ENCODE results near the gene DDX11.
"Not testable (repeated sequence)": the region's sequence is repeated elsewhere in the genome, so short reads cannot be mapped to it uniquely, and the experiment has no call there.

The DDX11 gene

DNA sequence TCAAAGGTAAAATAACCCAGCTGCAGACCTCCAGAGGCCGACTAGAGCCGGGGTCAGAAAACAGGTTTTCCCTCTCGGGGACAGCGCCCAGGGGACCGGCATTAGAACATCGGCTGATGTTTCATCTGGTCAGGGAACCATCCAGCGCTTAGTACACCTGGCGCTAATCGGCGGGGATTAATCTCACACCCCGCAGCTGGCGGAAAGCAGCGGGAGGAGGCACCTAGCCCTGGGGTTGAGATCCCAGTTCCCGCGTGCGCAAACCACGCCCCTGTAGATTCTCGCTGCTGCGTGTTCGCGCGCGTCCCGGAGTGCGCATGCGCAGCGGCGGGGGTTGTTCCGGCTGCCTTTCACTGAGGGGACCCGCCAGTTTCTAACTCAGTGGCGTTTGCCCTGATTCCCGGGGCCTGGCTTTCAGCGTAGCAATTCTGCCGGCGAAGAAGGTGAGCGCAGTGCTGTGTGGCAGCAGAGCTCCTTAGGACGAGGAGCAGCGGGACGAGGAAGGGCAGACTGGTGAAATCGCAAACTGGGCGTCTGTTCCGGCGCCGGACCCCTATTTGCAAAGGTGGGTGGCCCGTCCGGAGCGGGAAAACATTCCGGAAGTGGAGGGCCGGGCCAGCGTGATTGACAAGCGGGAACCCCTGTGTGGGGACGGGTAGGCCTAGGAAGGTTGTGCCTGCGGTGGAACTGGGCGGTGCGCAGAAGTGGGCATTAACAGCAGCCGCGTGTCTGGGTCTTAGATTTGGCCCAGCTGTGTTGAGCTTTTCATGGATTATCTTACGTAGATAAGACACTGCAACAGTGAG lies at the start of gene DDX11:
Gene DDX11 (plus strand): TSS at position 334 of the 806 bp plus-strand sequence. CDS start 4,534 bp downstream, outside the sequence.
- DNase-seq (ENCODE audit: low read depth, low spot score) = peak; percentile 85

DNA sequence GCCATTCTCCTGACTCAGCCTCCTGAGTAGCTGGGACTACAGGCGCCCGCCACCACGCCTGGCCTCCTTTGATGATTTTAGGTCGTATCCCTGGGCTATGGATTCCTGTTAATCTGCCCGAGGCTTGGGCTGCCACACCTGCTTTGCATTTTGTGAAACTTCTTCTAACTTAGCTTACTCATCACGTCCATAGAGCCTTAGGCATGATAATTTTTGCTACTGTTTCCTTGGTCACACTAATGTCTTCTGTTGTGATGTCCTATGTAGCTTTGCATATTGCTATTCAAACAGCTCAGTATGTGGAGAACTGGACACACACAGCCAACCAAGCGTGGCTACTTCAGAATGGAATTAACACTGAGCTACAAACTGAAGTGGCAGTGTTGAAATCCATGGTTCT lies 47.5 kb upstream of the DDX11 start:
- no peak for DNase-seq (ENCODE audit: low read depth, low spot score)

DNA sequence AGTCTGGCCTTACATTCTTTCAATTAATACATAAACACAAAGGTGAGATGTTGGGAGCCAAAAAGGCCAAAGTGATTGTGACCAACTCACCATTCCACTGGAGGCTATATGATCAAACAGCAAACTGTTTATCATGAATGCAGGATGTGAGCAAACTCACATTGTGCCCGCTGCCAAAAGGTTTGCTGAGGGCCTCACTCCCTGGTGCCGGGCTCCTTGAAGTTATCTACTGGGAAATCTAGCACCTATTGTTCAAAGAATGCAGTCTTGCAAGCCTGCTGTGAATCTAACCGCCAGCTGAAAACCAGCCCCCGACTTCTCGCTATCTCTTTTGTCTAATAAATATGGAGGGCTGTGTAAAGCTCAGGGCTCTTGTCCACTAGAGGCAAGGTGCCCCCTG lies 46.7 kb upstream of the DDX11 start:
- not testable (repeated sequence) for DNase-seq (ENCODE audit: low read depth, low spot score)

DNA sequence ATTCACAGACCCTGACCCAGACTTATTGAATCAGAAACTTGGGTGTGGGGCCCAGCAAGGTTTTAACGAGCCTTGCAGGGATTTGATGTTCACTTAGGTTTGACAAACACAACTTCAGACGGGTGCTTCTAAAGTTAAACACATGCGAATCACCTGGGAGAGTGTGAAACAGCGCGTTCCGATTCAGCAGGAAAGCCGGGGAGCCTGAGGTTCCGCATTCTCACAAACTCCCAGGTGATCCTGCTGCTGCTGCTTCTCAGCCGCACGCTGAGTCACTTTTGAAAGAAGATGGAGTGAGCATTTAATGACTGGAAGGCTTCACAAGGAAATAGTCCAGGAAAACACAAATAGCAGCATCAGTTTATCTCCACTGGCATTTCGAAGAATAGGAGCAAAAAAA lies 44.2 kb upstream of the DDX11 start:
- DNase-seq (ENCODE audit: low read depth, low spot score) = no peak

DNA sequence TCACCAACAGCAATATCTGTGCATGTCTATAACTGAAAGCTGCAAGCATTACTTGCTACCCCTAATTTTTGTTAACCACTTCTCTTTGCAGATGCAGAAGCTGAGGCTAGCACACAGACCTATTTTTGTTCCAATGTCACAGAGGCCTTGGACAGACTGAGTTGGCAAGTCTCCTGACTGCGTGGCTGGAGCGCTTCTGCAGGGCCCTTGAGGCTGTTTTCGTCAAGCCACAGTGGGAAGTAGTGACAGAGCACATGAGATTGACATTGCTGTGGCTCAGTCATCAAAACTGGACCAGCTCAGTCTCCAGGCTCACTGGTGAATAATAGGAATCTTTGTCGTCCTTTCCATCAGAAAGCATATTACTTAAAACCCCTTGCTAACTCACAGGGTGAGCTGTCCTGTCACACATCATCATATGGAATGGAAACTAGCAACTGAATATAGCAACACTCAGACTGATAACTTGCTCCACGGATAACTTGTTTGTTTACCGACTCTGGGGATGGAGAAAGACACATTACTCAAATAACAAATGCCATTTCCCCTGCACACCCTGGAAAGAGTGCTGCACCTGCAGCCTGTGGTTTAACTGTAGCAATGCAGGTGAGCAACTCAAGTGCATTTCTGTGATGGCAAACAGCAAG lies 43.6 kb upstream of the DDX11 start:
- DNase-seq (ENCODE audit: low read depth, low spot score) = no peak

DNA sequence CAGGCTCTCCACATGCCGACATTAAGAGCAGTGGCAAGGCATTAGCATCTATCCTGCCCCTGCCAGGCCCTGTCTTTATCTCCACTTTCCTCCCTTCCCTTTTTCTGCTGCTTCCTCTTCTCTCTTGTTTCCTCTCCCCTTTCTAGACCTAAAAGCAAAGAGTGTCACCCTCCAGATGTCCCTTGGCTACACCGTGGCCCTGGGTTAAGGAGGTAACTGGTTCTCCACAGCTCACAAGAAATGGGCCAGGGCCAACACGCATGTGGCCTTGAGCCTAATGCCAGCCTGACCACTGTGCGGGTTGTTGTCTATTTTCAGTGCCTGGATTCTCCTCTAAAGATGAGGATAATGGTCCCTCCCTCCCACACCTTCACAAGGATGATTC lies 41.7 kb upstream of the DDX11 start:
- DNase-seq (ENCODE audit: low read depth, low spot score) = no peak

DNA sequence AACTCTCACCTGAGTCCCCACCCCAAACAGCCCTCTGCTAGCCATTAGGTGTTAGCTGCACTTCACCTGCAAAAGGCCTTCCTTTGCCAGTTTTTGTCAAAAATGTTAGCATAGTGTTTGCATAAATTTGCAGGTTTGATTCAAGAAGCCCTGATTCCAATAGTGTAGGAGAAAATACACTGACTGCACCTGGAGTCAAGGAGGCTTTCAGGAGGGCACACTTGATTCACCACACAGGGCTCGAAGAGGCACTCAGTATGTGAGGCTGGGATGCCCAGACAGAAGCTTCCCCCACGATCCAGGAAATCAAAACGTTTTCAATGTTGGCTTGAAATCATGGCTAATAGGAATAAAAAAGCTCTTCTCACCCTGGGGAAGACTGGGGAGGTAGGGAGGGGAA lies 40.5 kb upstream of the DDX11 start:
- DNase-seq (ENCODE audit: low read depth, low spot score) = no peak

DNA sequence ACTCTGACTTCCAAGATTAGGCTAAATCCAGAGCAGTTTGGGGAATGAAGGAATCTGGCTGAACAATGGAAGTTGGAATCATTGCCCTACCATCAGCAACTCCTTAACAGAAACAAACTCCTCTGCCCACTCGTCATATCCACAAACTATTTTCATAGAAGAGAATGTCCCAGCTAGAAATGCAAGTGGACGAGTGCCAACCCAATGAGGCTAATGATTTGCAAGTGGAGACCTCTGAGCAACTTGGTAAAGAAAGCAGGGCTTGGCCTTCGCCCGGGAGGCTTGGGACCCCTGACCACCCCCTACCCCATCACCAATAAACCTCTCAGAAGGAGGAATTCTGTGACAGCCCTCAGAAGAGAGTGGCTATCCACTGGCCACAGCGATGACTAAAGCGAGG lies 40.0 kb upstream of the DDX11 start:
- DNase-seq (ENCODE audit: low read depth, low spot score) = no peak

DNA sequence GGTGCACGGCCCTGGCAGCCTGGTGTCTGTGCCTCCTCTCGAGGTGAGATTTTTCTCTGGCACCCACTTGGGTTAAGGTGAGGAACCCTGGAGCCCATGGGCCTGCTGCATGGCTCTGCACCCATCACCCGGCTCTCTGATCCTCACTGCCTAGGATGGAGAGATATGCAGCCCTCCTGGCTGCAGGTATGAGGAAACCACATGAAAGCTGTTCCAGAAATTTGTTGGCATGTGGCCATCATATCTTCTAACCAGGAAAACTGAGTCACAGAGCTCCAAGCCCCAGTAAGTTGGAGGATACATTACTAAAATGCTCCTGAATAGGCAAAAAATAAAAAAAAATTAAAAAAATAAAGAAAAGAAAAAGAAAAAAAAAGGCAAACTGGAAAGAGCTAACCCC lies 39.3 kb upstream of the DDX11 start:
- DNase-seq (ENCODE audit: low read depth, low spot score) = no peak

DNA sequence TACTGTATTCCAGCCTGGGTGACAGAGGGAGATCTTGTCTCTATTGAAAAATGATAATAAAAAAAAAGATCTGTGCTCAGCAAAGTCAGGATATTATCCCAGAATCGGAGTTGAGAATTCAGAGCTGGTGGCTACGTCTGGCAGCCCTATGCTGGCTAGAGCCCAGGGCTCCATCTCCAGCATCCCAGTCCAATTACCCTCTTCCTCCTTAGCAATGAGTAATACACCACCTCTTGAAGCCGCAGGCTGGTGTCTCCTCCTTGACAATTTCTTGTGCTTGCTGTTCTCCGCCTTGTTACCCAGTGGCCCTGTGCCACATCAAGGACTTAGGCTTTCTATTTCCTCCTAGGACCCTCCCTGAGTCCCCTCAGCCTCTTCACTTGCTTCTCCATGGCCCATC lies 38.4 kb upstream of the DDX11 start:
- DNase-seq (ENCODE audit: low read depth, low spot score) = no peak

DNA sequence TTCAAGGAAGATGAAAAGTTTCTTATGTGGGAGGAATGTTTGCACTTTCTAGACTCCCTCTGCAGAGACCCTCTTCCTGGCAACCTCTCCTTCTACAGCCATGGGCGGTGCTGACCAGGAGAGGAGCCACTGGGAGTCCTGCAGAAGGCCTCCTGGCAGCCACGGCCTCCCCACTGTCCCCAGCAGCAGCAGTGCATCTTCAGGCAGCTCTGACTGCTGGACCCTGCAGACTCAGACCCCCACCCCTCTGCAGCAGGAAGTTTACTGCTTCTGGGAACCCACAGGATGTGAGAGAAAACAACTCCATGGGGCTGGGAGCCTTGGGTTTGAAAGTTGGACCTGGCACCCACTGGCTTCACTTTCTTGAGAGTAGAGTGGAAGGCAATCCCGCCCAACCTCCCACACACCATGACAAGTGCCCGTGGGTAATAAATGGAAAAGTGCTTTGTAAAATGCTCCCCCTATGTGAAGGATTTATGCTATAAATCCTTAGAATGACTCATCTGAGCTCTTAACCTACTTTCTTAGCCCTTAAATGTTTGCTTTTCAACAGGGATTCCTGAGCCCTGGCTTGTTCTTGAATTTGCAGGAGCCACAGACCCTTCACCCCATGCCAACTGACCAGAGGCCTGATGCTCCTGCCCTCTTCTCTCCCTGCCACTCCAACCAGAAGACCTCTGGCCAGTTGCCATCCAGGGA lies 37.5 kb upstream of the DDX11 start:
- DNase-seq (ENCODE audit: low read depth, low spot score) = no peak

DNA sequence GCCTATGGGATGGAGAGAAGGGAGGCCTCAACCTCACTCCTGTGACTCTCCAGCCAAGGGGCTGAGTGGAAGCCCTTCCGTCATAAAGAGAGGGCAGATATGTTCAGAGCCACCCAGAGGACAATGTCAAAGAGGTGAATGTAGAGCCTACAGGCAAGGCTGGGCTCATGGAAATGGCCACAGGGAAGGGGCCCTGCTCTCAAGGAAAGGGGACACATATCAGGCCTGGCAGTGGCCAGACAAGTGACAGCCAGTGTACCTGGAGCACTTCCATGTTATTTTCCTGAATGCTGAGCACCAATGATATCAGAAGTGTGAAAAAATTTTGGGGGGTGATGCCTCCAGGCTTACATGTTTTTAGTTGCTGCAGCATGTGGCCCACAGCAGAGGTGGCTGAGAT lies 36.6 kb upstream of the DDX11 start:
- no peak for DNase-seq (ENCODE audit: low read depth, low spot score)

DNA sequence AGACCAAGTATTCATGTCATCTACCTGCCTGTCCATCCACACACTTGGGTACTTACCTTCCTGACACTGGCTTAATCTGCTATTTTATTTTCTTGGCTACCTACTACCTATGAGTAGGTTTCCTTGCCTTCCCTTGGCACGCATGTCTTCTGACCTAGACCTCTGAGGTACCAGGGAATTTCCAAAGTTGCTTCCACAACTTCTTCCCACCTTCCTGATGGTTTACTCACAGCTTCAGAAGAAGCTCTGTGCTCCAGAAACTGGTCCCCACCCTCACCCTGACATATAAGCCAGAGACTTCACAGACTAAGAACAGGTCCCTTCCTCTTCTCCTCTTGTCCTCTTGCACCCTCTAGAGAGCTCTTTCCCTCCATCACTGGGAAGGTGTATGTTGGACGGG lies 35.7 kb upstream of the DDX11 start:
- DNase-seq (ENCODE audit: low read depth, low spot score) = no peak

DNA sequence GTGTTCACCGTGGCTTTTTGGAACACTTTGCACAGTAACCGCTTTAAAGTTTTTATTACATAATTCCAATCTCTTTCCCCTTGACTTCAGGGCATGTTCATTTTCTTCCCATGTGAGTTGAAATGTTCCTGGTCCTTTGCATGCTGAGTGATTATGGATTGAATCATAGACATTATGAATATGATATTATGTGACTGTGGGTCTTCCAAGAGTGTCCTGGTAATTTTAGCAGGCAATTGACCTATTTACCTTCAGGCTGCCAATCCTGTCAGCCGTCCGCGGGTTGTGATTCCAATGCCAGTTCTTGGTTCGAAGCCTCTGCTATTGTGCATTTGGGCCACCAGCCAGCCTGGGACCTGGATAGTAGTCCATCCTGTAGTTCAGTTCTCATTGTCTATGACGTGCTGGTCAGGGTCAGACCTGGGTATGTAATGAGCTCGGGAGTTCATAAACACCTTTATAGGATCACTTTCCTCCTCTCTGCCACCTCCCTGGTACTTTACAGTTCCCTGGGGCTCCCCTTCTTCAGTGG lies 32.6 kb upstream of the DDX11 start:
- no peak for DNase-seq (ENCODE audit: low read depth, low spot score)

DNA sequence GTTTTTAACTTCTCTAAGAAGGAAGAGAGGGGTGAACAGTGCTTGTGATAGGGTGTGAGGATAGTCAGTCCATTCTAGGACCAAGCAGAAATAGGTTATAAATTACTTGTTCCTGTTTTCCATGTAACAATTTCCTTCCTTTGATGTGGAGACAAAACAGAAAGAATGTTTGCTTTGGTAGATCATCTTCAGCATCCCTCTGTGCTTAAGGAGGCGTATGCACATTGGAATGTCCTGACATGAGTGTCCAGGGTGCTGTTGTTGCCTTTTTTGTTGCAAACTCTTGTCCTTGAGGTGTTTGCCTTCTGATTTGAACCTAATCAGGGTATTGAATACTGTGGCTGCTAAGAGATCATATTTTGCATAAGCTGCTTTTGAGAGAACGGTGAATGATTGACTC lies 23.5 kb upstream of the DDX11 start:
- DNase-seq (ENCODE audit: low read depth, low spot score) = not testable (repeated sequence)

DNA sequence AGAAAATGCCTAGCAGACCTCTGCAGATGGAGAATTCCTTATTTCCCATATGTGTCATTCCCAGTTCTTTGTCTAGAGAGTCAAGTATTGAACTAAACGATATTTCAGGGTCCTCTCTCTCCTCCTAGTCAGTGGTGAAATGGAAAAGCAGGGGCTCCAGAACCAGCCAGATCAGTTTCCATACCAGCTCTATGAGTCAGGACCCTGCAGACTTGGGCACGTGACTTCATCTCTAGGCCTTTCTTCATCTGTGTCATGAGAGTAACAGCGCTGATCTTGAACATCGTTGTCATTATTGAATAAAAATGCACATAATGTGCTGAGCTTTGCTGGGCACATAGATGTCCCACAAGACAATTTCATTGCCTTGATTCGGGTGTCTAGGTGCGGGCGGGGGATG lies 23.1 kb upstream of the DDX11 start:
- DNase-seq (ENCODE audit: low read depth, low spot score) = not testable (repeated sequence)

DNA sequence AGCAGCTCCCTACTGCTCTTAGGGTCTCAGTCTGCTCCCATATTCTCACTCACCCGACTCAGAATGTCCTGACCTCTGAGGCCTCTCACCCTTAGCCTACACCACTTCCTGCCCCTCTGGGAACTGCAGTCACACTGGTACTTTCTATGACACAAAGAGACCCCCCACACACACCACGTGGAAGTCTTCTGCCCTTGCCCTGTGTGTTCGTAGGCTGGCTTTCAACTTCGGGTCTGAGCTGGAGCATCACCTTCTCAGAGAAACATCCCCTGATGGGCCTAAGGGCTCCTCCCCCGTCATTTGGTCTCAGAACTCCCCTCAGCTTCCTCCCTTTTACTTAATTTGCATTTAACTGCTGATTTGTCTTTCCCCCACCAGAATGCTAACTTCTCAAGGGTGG lies 22.0 kb upstream of the DDX11 start:
- not testable (repeated sequence) for DNase-seq (ENCODE audit: low read depth, low spot score)

DNA sequence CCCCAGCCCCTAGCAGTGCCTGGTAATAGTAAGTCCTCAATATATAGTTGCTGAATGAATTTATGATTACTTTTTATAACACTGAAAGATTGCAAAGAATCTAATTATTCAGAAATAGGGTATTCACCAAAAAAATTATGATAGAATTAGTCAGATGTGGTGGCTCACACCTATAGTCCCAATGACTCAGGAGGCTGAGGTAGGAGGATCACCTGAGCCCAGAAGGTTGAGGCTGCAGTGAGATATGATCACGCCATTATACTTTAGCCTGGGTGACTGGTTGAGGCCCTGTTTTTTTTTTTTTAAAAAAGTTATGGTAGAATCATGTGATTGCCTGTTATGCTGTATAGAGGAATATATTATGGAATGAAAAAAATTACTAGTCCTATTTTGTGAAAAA lies 21.5 kb upstream of the DDX11 start:
- not testable (repeated sequence) for DNase-seq (ENCODE audit: low read depth, low spot score)

DNA sequence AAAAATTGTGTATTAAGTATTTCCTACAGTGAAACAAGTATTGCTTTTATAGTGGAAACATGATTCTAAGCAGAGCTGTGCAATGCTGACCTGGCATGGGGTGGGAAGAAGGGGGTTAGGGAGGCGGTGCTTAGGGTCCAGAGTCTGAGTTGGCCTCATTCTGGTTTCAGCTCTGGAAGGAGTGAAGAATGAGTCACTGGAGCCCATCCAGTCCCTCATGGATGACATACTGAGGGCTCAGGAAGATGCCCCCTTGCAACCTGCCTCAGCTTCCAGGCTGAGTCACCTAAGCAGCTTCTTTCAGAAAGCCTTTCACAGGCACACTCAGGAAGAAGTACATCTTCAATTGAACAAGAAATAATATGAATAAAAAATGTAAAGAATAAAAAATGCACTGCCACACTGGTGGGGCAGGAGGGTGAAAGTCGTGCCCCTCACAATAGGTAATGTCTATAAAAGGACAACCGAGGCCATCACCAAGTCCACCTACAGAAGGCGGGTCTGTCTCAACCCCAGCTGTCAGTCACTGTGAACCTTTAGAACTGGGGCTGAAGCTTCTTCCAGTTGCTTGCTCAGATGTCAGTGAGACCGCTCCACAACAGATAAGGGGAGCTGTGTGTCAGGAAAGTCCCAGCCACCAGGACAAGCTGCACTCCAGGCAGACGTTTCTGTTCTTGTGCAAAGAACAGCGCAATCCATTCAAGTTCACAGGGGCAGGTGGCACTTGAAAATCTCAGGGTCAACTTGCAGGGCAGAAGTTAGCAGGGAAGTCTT lies 20.8 kb upstream of the DDX11 start:
- DNase-seq (ENCODE audit: low read depth, low spot score) = not testable (repeated sequence)

DNA sequence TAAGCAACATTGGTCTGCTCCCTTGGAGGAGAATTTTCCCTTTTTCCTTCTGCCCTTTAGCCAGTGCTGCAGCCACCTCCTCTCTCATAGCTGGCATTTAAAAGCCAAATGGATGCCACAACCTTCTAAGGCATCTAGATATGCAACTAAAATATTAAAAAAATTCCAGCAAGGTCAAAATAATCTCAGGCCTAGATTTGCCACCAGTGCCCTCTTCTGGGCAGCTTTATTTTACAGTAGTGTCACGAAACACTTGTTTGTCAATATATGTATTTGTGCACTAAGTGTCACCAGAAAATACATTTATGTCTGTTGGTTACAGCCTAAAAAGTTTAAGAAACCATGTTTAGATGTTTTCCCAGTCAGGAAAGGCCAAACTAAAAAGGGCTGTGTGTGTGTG lies 19.7 kb upstream of the DDX11 start:
- not testable (repeated sequence) for DNase-seq (ENCODE audit: low read depth, low spot score)

DNA sequence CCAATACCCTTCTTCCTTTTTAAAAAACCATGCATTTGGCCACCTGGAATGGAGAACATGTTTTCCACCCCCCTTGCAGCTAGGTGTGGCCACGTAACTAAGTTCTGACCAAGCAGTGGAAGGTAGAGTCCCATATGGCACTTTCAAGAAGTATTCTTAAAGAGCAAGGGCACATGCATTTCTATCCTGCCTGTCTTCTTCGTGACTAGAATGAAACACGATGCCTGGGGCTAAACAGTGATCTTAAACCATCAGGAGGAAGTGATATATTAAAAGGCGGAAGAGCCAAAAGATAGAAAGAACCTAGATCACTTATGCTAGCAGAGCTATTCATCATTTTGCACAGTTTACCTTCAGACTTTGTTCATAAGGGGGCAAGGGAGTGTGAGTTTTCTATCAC lies 16.0 kb upstream of the DDX11 start:
- DNase-seq (ENCODE audit: low read depth, low spot score) = no peak

DNA sequence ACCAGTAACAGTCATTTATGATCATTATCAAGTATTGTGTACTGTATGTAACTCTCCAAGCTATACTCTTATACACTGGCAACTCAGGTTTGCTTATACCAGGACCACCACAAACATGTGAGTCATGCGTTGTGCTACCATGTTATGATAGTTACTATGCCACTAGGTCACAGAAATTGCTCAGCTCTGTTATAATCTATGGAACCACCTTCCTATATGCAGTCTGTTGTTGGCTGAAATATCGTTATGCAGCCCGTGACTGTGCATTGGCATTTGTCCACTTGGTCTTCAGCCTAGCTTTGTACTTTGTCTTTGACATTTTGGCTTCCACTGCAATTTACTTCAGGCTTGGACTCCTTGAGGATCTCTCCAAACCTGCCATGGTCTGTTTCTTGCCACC lies 7.5 kb upstream of the DDX11 start:
- not testable (repeated sequence) for DNase-seq (ENCODE audit: low read depth, low spot score)

Measured in activated naive CD8-positive, alpha-beta T cell treated with anti-CD3 and anti-CD28 coated beads, Interleukin-2, amount 50 U/mL, for 16 hours (primary cell).